Activated naive CD8-positive, alpha-beta T cell treated with anti-CD3 and anti-CD28 coated beads, Interleukin-2, amount 50 U/mL, for 16 hours (primary cell): ENCODE measurements around the gene TOM1L1.

Experiments used
- DNase-seq: peaks from one replicate; pipeline ENCODE4 v3.0.0-alpha.2; 2020; ENCODE audit warnings: low read depth, low spot score

Gene TOM1L1

DNA sequence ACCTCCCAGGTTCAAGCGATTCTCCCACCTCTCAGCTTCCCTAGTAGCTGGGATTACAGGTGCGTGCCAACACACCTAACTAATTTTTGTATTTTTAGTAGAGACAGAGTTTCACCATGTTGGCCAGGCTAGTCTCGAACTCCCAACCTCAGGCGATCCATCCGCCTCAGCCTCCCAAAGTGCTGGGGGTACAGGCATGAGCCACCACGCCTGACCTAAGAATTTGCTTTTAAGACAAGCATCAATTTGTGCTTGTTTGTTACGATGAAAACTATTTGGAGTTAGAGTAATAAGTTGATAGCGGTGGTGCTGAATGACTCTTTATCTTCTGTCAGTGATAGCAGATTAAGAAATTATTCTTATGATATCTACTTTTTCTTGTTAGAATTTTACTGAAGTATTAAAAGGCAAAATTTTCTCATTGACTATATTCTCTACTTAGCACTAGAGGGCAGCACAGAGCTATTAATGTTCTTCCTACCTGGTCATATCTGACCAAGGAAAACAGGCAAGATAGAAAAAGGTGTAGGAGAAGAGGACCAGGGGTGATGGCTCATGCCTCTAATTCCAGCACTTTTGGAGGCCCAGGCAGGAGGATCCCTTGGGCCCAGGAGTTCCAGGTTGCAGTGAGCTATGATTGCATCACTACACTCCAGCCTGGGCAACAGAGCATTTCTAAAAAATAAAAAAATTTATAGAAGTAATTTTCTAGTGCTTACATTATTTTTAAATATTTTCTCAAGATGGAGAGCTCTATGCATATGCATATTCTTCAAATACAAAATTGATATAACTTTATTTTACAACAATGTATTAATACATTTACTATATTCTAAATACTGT lies 92.4 kb downstream of the TOM1L1 start:
- DNase-seq, result no peak

DNA sequence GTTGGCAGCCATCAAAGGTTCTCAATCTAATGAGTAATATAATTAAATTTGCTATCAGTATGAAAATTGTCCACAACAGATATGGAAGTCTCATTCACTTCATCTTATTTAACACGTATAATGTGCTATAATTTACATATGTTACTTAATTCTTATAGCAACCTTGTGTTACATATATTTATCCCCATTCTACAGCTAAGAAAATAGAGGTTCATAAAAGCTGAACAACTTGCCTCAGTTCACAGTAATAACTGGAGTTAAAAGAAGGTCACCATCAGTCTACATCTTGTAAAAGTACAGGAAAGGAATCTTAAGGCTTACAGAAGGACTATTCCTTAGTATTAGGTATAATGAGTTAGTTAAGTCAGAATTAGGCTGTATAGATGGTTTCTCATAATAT lies 95.8 kb downstream of the TOM1L1 start:
- no peak for DNase-seq

DNA sequence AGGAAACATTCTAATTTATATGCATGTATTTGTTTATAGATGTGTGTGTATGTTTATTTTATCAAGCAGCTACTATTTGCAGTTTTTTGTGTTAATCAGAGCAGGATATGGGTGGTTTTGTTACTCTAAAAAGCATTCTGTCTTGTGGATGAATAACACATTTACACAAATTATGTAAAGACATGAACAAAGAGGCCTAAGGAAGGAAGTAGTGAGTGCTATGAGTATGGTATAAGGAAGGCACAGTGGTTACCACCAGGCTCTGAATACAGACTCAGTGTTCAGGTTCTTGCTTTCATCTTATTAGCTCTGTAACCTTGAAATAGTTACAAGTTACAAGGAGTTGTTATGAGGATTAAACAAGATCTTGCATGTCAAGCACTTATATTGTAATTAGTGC lies 101.8 kb downstream of the TOM1L1 start:
- DNase-seq, result no peak

DNA sequence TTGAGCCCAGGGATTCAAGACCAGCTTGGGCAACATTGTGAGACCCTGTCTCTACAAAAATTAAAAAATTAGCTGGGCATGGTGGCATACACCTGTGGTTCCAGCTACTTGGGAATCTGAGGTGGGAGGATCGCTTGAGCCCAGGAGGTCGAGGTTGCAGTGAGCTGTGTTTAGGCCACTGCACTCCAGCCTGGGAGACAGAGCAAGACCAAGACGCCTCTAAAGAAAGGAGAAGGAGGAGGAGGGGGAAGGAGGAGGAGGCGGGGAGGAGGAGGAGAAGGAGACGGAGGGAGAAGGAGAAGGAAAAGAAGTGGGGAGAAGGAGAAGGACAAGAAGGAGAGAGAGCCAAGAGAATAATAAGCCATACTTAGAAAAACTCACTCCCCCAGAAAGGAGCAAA lies 103.8 kb downstream of the TOM1L1 start:
- DNase-seq, result no peak

DNA sequence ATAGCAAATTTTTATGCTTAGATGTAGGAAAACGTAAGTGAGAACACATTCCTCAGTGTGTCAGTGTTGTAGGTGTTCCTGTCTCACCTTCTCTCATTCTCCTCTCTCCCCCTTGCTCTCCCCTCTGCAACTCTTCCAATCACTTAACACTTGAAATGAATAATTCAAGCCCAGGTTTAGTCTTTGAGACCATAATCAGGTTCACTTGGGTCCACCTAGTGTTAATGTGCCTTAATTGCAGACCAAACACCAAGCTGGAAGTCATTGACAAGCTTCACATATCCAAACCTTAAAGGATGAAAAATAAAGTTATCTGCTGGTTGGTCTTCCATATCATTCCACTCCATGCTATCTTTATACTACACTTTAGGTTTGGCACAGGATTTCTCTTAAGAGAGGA lies 104.9 kb downstream of the TOM1L1 start:
- DNase-seq, result no peak
